H9 (cell line): ENCODE results near the gene SMAD6. TPM values are rescaled to one million over a fixed set of nuclear protein-coding genes. Genes with fewer than 3 reads are reported as not detected.
A peak's percentile ranks its signal among the peaks of the same experiment; 100 is the strongest.

Experiments used
- DNase-seq: peaks from one replicate; pipeline ENCODE4 v3.0.0-alpha.2; 2017
- H2AFZ ChIP-seq: one replicate; pipeline ENCODE4 v1.6.1; 2013; ENCODE audit warnings: mild to moderate bottlenecking, low read length, control low read depth, moderate library complexity
- H2AK5ac ChIP-seq: 2 replicates; pipeline ENCODE4 v1.6.1; 2013; ENCODE audit warnings: low read length, control low read depth, mixed read lengths; ENCODE audit not compliant: insufficient read length
- H2BK120ac ChIP-seq: one replicate; pipeline ENCODE4 v1.6.1; 2013; ENCODE audit warnings: low read depth, mild to moderate bottlenecking, low read length, control low read depth, inconsistent platforms; ENCODE audit not compliant: poor library complexity, severe bottlenecking
- H2BK12ac ChIP-seq: 2 replicates; pipeline ENCODE4 v1.6.1; 2013; ENCODE audit warnings: low read length, control low read depth, mixed read lengths, low read depth; ENCODE audit not compliant: insufficient read length
- H2BK15ac ChIP-seq: 2 replicates; pipeline ENCODE4 v1.6.1; 2013; ENCODE audit warnings: low read depth, low read length, control low read depth
- H2BK20ac ChIP-seq: one replicate; pipeline ENCODE4 v1.6.1; 2013; ENCODE audit warnings: low read depth, mild to moderate bottlenecking, low read length, control low read depth, inconsistent platforms; ENCODE audit not compliant: poor library complexity, severe bottlenecking
- H2BK5ac ChIP-seq: 2 replicates; pipeline ENCODE4 v1.6.1; 2013; ENCODE audit warnings: low read length, control low read depth, mixed read lengths; ENCODE audit not compliant: insufficient read length
- H3K14ac ChIP-seq: 2 replicates; pipeline ENCODE4 v1.6.1; 2013; ENCODE audit warnings: low read length, control low read depth; ENCODE audit not compliant: insufficient read depth
- H3K18ac ChIP-seq: 2 replicates; pipeline ENCODE4 v1.6.1; 2013; ENCODE audit warnings: low read depth, mild to moderate bottlenecking, mixed read lengths, low read length, control low read depth; ENCODE audit not compliant: insufficient read length
- H3K23ac ChIP-seq: 2 replicates; pipeline ENCODE4 v1.6.1; 2013; ENCODE audit warnings: low read length, control low read depth, mixed read lengths, low read depth; ENCODE audit not compliant: insufficient read length
- H3K23me2 ChIP-seq: 2 replicates; pipeline ENCODE4 v1.6.1; 2013; ENCODE audit warnings: low read depth, mild to moderate bottlenecking, mixed read lengths, low read length, control low read depth; ENCODE audit not compliant: insufficient read length, poor library complexity, severe bottlenecking
- H3K27ac ChIP-seq: 2 replicates; pipeline ENCODE4 v1.5.1; 2013; ENCODE audit warnings: low read length, control low read depth, mixed read lengths, low read depth; ENCODE audit not compliant: insufficient read length
- H3K27me3 ChIP-seq: 2 replicates; pipeline ENCODE4 v1.6.1; 2013; ENCODE audit warnings: low read length, control low read depth, inconsistent platforms; ENCODE audit not compliant: insufficient read depth
- H3K4ac ChIP-seq: 2 replicates; pipeline ENCODE4 v1.6.1; 2013; ENCODE audit warnings: low read depth, mild to moderate bottlenecking, control low read depth, inconsistent platforms, low read length, moderate library complexity
- H3K4me1 ChIP-seq: 2 replicates; pipeline ENCODE4 v1.6.1; 2013; ENCODE audit warnings: low read length, control low read depth, inconsistent platforms; ENCODE audit not compliant: insufficient read depth
- H3K4me2 ChIP-seq: 2 replicates; pipeline ENCODE4 v1.6.1; 2013; ENCODE audit warnings: low read length, control low read depth, mixed read lengths; ENCODE audit not compliant: insufficient read length, insufficient read depth
- H3K56ac ChIP-seq: 2 replicates; pipeline ENCODE4 v1.6.1; 2013; ENCODE audit warnings: low read depth, mild to moderate bottlenecking, mixed read lengths, low read length, control low read depth; ENCODE audit not compliant: insufficient read length
- H3K79me1 ChIP-seq: 2 replicates; pipeline ENCODE4 v1.6.1; 2013; ENCODE audit warnings: low read depth, mild to moderate bottlenecking, moderate library complexity, low read length, control low read depth, inconsistent platforms; ENCODE audit not compliant: insufficient read depth, poor library complexity, severe bottlenecking
- H3K79me2 ChIP-seq: 2 replicates; pipeline ENCODE4 v1.6.1; 2013; ENCODE audit warnings: low read length, control low read depth, inconsistent platforms; ENCODE audit not compliant: insufficient read depth
- H3K9ac ChIP-seq: 2 replicates; pipeline ENCODE4 v1.6.1; 2013; ENCODE audit warnings: low read length, control low read depth, mixed read lengths; ENCODE audit not compliant: insufficient read length; ENCODE audit errors: extremely low read depth
- H3K9me3 ChIP-seq: one replicate; pipeline ENCODE4 v1.6.1; 2013; ENCODE audit warnings: low read depth, low read length, inconsistent platforms; ENCODE audit not compliant: control insufficient read depth
- H3T11ph ChIP-seq: one replicate; pipeline ENCODE4 v1.6.1; 2013; ENCODE audit warnings: mild to moderate bottlenecking, low read length, control low read depth, inconsistent platforms
- H4K20me1 ChIP-seq: one replicate; pipeline ENCODE4 v1.6.1; 2013; ENCODE audit not compliant: control insufficient read depth, insufficient read length, insufficient read depth
- H4K5ac ChIP-seq: 2 replicates; pipeline ENCODE4 v1.6.1; 2013; ENCODE audit warnings: low read depth, mild to moderate bottlenecking, mixed read lengths, low read length, control low read depth; ENCODE audit not compliant: insufficient read length
- H4K8ac ChIP-seq: replicated peaks from 2 replicates; pipeline ENCODE4 v1.6.1; 2013; ENCODE audit warnings: low read length, control low read depth, mixed read lengths, low read depth; ENCODE audit not compliant: insufficient read length
- H4K91ac ChIP-seq: 2 replicates; pipeline ENCODE4 v1.6.1; 2013; ENCODE audit warnings: low read depth, mild to moderate bottlenecking, moderate library complexity, mixed read lengths, low read length, control low read depth; ENCODE audit not compliant: insufficient read length
- H3K27ac Mint-ChIP-seq, 3 experiments: 2 replicates in 2 of 3; 3 replicates in 1 of 3; pipeline ENCODE4 v1.8.0; 2020 to 2021; ENCODE audit warnings: mixed read lengths in 3 of 3, mild to moderate bottlenecking in 1 of 3, moderate library complexity in 1 of 3
- H3K27me3 Mint-ChIP-seq: 2 replicates; pipeline ENCODE4 v1.8.0; 2021; ENCODE audit warnings: low read depth, mild to moderate bottlenecking, moderate library complexity, mixed read lengths
- H3K36me3 Mint-ChIP-seq, 3 experiments: 2 replicates in 2 of 3; 3 replicates in 1 of 3; pipeline ENCODE4 v1.8.0; 2020 to 2021; ENCODE audit warnings: low read depth in 3 of 3, mixed read lengths in 3 of 3; ENCODE audit not compliant: insufficient read depth in 1 of 3
- H3K4me1 Mint-ChIP-seq, 2 experiments: 2 replicates each; pipeline ENCODE4 v1.8.0; 2020; ENCODE audit warnings: mixed read lengths in 2 of 2
- H3K4me3 Mint-ChIP-seq, 2 experiments: 2 replicates in 1 of 2; 3 replicates in 1 of 2; pipeline ENCODE4 v1.8.0; 2020 to 2021; ENCODE audit warnings: mild to moderate bottlenecking in 2 of 2, mixed read lengths in 2 of 2, moderate library complexity in 1 of 2
- H3K9me3 Mint-ChIP-seq, 2 experiments: 2 replicates in 1 of 2; 3 replicates in 1 of 2; pipeline ENCODE4 v1.8.0; 2020; ENCODE audit warnings: mild to moderate bottlenecking in 2 of 2, mixed read lengths in 2 of 2, moderate library complexity in 1 of 2
- CTCF ChIP-seq: fragments of 200-600 bp; sonication (generic); conservative IDR thresholded peaks from 3 replicates; pipeline ENCODE4 v1.8.0; 2021; ENCODE audit warnings: antibody characterized with exemption, mild to moderate bottlenecking
- WGBS: extraction: QIAGEN DNeasy Blood & Tissue Kit; methylation state at CpG from one replicate; pipeline ENCODE4 v1.1.7; 2013; ENCODE audit warnings: missing lambda C conversion rate, low lambda C conversion rate, mixed read lengths; ENCODE audit not compliant: insufficient read length; ENCODE audit errors: extremely low coverage; 5-methylcytosine and 5-hydroxymethylcytosine counted together
- total RNA-seq: library from RNA; stranded (reverse); gene quantifications from 2 replicates; pipeline ENCODE4 v1.2.1, GENCODE V29; 2021

Gene SMAD6
- total RNA-seq, 1 experiment from 2014 or later = 6.0 TPM

- Histone ChIP-seq H3K23me2 (no peaks in the 10 kb centered on the region), H2BK12ac (no peak overlapping the region), H2AK5ac (no peak overlapping the region), H2BK15ac (no peak overlapping the region), H4K5ac (no peak overlapping the region), H3K79me1 (no peaks in the 10 kb centered on the region), H3K23ac (no peak overlapping the region), H2BK5ac (no peak overlapping the region), H4K8ac (no peak overlapping the region), H3K56ac (no peak overlapping the region), H3K4me2 (no peak overlapping the region), H2BK120ac (no peak overlapping the region), H4K91ac (no peak overlapping the region), H3K27me3 (no peaks in the 10 kb centered on the region), H3K18ac (no peak overlapping the region), H3K14ac (no peak overlapping the region), H3K4ac (no peak overlapping the region), H3K27ac (no peak overlapping the region), H4K20me1 (no peaks in the 10 kb centered on the region), H2BK20ac (no peak overlapping the region), H3K4me1 (peaks cover 3% of the 10 kb centered on the region; the same call in 1 of the 2 replicates), H3K79me2 (no peaks in the 10 kb centered on the region), H3T11ph (no peak overlapping the region), H2AFZ (no peak overlapping the region), H3K9ac (no peak overlapping the region), H3K9me3 (no peaks in the 10 kb centered on the region)
- no peak for TF ChIP-seq CTCF
- H3K9me3 Mint-ChIP-seq = no peaks in the 10 kb centered on the region
- WGBS = no CpG with 5 or more reads among the region's 7 CpGs
- H3K4me3 Mint-ChIP-seq = no peak overlapping the region
- peak overlapping the region in 2 of 3 experiments; percentile 19 to 63; a peak in 3 of 7 replicates for H3K27ac Mint-ChIP-seq
- DNase-seq = no peak
- H3K4me1 Mint-ChIP-seq = peaks cover 42 to 44% of the 10 kb centered on the region in 2 experiments
- no peaks in the 10 kb centered on the region for H3K36me3 Mint-ChIP-seq
- no peaks in the 10 kb centered on the region for H3K27me3 Mint-ChIP-seq
Measured at GRCh38 chr15:66766282-66767230, 64.5 kb downstream of the SMAD6 start.
